Measurements from ENCODE around the gene FSTL4.

GRCh38 chr5:133200256-133200655 is 412.1 kb downstream of the FSTL4 start:
- TF ChIP-seq CTCF (IDR thresholded peaks at IDR 0.05) (no peak), POLR2A (IDR thresholded peaks at IDR 0.05) (no peak)

Data from uterus (tissue), 2 donors.